Measurements from ENCODE around the gene AFG3L2. TPM values are rescaled to one million over a fixed set of nuclear protein-coding genes. Genes with fewer than 3 reads are reported as not detected.

AFG3L2 gene
- total and polyA plus RNA-seq, 2 experiments from 2014 or later: 50.3 to 105 TPM

Small RNA genes within 50 kb of the gene (small RNA-seq; reads per million reads assigned to genes)
- gene RNU6-170P (ENCODE audit: low replicate concordance) (not detected), gene RNU7-129P (ENCODE audit: low replicate concordance) (not detected)

Other genes with a start within 250 kb of the AFG3L2 start
- gene CIDEA, start 122.9 kb downstream of the AFG3L2 start, total RNA-seq (2014; rRNA removed; shearing (Covaris generic)): not detected in 2 replicates
- 0.45 TPM in 1 of 2 replicates, not detected in the other for gene CIDEA, start 122.9 kb downstream of the AFG3L2 start, polyA plus RNA-seq (2016; fragmentation: Nextera tagmentation; extraction: Ambion mirVana)
- 282 and 329 TPM in 2 replicates for gene TUBB6, start 69.0 kb downstream of the AFG3L2 start, total RNA-seq (2014; rRNA removed; shearing (Covaris generic))
- 136 and 148 TPM in 2 replicates for gene TUBB6, start 69.0 kb downstream of the AFG3L2 start, polyA plus RNA-seq (2016; fragmentation: Nextera tagmentation; extraction: Ambion mirVana)
- 13.0 and 15.8 TPM in 2 replicates for gene PRELID3A, start 30.7 kb upstream of the AFG3L2 start, total RNA-seq (2014; rRNA removed; shearing (Covaris generic))
- 6.5 and 7.0 TPM in 2 replicates for gene PRELID3A, start 30.7 kb upstream of the AFG3L2 start, polyA plus RNA-seq (2016; fragmentation: Nextera tagmentation; extraction: Ambion mirVana)